Activated CD8-positive, alpha-beta memory T cell treated with anti-CD3 and anti-CD28 coated beads for 24 hours (primary cell): ENCODE measurements around the gene RTN4IP1.
"Not testable (repeated sequence)": the region's sequence is repeated elsewhere in the genome, so short reads cannot be mapped to it uniquely, and the experiment has no call there.

ENCODE experiments used
- DNase-seq: peaks from one replicate; pipeline ENCODE4 v3.0.0-alpha.2; 2020

Gene RTN4IP1

DNA sequence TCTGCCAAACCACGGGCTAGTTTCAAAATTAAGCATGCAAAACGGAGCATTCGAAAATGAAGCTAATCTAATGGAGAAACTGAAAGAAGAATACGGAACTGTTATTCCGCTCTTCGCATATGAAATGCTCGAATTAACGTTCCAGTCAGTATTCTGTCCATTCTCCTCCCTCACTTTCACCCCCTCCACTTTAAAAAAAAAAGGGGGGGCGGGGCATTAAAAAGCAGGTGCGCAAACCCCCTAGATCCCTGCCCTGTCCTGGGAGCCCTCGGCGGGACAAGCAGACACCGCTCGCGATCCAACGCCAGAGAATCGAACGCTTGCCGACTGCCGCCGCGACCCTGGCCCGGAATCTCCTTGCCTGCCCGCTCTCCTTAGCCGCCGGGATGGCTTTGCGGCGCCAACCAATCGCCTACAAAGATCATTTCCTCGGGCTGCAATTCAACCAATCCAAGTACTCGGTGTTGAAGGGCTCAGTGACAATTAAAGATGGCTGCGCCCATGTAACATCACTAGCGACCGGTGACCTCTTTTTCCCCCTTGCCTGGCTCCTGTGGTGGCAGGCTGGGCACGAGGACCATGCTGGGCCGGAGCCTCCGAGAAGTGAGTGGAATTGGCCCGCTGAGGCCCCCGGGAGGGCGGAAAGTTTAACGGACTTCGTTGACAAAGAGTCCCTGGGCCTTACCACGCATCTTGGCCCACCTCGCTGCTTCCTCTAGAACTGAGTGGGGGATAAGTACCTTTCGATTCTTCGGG, at the start of gene RTN4IP1, which contains the start of gene QRSL1:
Gene RTN4IP1 (minus strand): TSS at position 396 of the 756 bp plus-strand sequence. CDS start 477 bp downstream, outside the sequence.
Gene QRSL1 (plus strand): TSS at position 476 of the 756 bp plus-strand sequence. CDS start 104 bp downstream, at position 580.
- peak; percentile 91 for DNase-seq

DNA sequence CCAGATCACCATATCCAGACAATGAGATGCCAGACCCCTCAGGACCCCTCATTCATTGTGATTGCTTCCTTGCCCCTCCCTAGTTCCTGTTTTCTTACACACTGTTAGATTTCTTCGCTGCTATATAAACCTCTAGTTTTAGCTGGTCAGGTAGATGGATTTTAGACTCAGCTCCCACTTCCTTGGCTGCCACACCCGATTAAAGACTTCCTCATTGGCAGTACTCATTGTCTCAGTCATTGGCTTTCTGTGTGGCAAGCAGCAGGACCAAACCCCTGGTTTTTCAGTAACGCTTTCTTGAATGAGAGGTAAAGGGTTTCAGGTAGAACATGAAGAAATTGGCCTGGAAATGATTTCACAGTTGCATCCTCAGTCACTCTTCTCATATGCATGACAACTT, 48.0 kb upstream of the RTN4IP1 start:
- DNase-seq: no peak

GRCh38 chr6:106674541-106675229, 45.4 kb upstream of the RTN4IP1 start:
- no peak for DNase-seq

GRCh38 chr6:106671651-106672050, 42.4 kb upstream of the RTN4IP1 start:
- no peak for DNase-seq

DNA sequence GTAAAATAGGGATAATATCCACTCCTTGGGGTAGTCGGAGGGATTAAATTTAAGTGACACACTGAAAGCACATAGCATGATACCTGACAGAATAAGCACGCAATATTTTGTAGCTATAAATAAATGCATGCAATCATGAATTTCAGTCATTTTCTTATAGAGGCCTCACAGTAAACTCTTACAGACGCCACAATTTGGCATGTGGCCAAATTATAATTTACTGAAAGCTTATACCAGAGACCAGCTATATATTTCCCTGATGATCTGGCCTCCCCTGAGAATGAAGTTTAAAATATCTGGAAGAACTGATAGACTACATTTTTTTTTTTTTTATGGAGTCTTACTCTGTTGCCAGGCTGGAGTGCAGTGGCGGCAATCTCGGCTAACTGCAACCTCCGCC, 40.9 kb upstream of the RTN4IP1 start:
- no peak for DNase-seq

DNA sequence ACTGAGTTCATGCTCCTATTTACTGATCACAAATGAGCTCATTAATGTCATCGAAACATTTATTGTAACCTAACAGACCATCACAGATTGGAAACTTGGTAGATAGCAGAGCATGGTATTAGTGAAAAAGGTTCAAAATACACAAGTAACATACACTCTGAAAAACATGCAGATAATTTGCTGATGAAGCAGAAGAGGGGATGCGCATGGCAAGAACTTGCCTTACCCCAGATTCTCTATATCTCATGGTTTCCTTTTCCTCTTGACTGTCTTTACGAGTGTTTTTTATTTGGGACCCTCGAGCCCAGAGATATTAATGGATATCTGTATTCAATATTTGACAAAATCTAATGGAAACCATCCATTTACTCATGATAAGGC, 37.7 kb upstream of the RTN4IP1 start:
- no peak for DNase-seq

GRCh38 chr6:106666282-106667021, 37.2 kb upstream of the RTN4IP1 start:
- DNase-seq: no peak

- DNase-seq: no peak
Measured at GRCh38 chr6:106662458-106662857, 33.2 kb upstream of the RTN4IP1 start.

DNA sequence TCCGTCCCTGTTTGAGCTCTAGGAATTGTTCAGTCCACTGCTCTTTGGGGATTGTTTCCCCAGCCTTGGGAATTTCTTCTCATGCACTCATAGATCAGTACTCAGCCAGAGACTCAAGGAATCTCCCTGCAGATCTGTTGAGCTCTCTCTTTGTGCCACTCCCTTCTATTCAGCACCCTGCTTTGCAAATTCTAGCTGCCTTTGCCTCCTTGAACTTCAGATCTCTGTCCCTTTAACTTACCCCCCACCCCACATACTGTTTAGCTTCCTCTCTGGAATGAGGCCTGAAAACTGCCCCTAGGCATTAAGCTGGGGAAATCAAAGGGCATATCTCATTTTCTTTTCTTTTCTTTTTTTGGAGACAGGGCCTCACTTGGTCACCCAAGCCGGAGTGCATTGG, 30.6 kb upstream of the RTN4IP1 start:
- DNase-seq: no peak

- no peak for DNase-seq
Measured at GRCh38 chr6:106658469-106658868, 29.2 kb upstream of the RTN4IP1 start.

- no peak for DNase-seq
Measured at GRCh38 chr6:106648651-106649308, 19.5 kb upstream of the RTN4IP1 start.

DNA sequence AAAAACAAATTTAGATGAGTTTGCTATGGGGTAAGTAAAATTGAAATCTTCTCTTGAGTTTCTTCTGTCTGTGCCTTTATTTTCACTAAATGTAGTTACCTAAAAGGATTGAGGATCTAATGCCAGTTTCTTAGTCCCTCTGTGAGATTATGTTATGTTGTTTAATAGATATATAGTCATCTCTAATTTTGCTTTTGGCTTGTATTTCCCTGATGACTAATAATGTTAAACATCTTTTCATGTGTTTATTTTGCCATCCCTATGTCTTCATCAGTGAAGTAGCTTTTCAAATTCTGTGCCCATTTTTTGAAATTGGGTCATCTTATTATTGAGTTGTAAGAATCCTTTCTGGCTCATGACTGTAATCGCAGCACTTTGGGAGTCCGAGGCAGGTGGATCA, 13.8 kb upstream of the RTN4IP1 start:
- no peak for DNase-seq

- DNase-seq: no peak
Measured at GRCh38 chr6:106642476-106642875, 13.2 kb upstream of the RTN4IP1 start.

- DNase-seq: no peak
Measured at GRCh38 chr6:106639812-106640211, 10.5 kb upstream of the RTN4IP1 start.

DNA sequence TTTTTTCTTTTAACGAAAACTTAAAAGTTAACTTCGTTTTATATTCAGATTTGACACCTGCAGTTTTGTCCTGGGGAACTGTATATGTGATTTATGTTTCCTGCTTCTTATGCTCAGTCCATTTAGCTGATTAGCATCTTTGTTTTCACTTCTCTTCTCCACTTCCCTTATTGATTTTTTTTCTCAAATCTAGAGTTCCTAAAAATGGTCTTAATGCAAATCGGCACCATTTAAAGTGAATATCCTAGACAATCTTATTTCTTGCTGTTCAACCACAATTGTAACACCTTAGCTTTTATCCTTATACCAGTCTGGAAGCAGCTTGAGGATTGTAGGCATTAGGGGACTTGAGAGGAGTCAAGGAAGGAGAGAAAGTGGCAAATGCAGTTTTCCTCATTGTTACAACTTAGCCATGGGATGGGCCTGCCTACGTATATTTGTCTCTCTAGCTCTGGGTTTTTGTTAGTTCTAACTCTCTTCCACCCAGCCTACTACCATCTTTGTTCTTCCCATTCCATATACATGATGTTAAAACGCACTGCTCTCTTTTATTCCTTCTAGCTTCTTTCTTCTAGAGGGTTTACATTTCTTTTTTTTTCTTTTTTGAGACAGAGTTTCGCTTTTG, 8.5 kb upstream of the RTN4IP1 start:
- no peak for DNase-seq

- no peak for DNase-seq
Measured at GRCh38 chr6:106637051-106637716, 7.9 kb upstream of the RTN4IP1 start.

DNA sequence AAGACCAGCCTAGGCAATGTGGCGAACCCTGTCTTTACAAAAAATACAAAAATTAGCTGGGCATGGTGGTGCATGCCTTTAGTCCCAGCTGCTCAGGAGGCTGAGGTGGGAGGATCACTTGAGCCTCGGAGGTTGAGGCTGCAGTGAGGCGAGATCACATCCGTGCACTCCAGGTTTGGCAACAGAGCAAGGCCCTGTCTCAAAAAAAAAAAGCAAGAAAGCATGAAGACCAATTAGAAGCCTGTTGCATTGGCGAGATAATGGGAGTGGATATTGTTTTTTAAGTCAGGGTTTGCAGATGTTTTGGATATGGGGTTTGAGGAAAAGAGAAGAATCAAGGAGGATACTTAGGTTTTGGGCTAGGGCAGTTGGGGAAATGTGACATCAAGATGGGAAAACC, 5.3 kb upstream of the RTN4IP1 start:
- no peak for DNase-seq

DNA sequence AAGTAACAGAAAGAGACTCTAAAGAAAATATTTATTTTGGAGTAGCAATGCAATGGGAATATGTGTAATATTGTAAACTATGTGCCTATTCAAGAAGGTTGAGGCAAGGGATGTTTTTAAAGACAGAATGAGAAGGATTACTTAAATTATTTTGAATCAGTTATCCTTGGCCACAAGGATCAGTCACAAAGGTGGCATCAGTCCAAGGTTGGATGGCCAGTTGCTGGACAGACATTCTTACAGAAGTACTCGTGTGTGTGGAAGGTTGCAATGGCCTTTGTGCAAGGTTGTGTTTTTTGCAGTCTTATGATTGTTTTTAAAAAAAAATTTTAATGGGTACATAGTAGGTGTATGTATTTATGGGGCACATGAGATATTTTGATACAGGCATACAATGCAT, 2.0 kb upstream of the RTN4IP1 start:
- no peak for DNase-seq

- no peak for DNase-seq
Measured at GRCh38 chr6:106630366-106630765, 1.1 kb upstream of the RTN4IP1 start.

DNA sequence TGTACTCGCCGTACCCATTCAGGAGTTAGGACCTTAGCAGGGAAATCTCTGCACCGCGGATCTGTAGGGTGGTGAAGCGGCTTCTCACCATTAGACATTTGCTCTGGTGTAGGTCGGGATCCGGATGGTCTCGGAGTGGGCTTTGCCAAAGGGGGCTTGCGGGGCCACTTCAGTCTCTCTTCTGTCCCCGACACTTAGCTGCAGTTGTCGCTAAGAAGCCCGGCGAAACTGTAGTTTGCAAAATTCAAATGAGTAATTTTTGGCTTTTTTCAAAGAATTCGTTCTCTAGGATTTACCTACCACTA, 513 bp upstream of the RTN4IP1 start:
- DNase-seq: no peak

DNA sequence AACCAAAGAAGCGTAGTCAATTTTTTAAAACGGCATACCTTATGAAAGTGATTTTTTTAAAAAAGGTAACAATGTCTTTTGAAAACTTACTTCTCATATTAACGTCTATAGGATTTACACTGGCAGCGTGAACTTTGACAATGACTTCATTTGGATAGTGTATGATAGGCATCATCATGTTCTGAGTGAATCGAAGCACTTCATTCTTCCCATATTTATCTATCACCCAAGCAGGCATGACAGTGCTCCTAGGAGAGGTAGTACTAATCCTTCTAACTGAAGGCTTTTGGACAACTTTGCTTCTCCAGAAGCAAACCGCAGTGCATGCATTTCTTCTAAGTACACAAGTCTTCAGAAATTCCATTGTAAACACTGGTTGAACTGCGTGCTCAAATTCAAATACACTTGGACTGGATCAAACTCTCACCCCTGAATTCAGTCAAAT, 618 bp downstream of the RTN4IP1 start:
- no peak for DNase-seq

DNA sequence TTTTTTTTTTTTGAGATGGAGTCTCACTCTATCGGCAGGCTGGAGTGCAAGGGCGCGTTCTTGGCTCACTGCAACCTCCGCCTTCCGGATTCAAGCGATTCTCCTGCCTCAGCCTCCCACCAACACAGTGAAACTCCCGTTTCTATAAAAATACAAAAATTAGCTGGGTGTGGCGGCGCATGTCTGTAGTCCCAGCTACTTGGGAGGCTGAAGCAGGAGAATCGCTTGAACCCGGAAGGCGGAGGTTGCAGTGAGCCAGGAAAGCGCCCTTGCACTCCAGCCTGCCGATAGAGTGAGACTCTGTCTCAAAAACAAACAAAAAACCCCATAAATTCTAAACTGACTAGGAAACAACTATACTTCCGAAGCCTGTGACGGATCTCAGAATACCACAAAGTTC, 1.5 kb downstream of the RTN4IP1 start:
- not testable (repeated sequence) for DNase-seq
